Measurements from ENCODE around the gene HDAC4.

The HDAC4 gene

GRCh38 chr2:239329972-239330572 lies 70.7 kb downstream of the HDAC4 start:
- DNase-seq (ENCODE audit: low read depth in 2 of 2, low spot score in 1 of 2), result no peak

- DNase-seq (ENCODE audit: low read depth in 2 of 2, low spot score in 1 of 2), result no peak
Measured at GRCh38 chr2:239329284-239329971, 71.4 kb downstream of the HDAC4 start.

GRCh38 chr2:239328351-239329191 lies 72.2 kb downstream of the HDAC4 start:
- DNase-seq (ENCODE audit: low read depth in 2 of 2, low spot score in 1 of 2), result no peak

DNA sequence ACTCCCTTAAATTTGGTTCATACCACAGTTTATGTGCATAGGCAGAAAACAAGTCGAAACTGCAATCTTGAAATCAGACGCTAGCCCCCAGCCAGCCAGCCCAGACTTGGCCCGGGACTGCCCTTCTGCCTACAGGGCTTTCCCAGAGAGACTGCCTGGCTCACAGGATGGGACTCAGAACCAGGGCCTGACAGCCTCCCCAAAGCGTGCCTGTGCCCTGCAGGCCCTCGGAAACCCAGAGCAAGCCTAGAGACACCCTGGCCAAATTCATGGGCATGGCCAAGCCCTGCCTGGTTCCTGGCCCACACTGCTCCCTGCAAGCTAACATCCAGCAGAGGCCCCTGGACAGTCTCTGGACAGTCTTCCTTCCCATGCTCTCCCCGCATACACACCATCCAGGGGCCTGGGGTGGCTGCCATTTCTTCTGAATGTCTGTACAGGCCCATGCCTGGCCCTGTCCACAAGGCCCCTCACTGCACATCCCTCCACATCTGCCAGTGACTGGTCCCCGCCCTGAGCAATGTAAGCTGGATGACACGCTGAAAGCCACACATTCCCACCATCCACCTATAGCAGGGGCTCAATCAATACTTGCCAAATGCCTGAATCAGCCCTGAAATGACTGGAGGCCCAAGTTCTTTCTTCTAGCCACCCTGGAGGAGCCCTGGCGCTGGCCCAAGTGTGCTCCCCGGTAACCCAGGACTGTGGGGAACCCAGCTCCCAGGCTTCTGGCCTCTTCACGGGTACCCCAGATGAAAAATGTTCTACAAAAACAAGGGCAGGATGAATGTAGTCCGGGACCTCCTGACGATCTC lies 73.1 kb downstream of the HDAC4 start:
- DNase-seq (ENCODE audit: low read depth in 2 of 2, low spot score in 1 of 2), result no peak

DNA sequence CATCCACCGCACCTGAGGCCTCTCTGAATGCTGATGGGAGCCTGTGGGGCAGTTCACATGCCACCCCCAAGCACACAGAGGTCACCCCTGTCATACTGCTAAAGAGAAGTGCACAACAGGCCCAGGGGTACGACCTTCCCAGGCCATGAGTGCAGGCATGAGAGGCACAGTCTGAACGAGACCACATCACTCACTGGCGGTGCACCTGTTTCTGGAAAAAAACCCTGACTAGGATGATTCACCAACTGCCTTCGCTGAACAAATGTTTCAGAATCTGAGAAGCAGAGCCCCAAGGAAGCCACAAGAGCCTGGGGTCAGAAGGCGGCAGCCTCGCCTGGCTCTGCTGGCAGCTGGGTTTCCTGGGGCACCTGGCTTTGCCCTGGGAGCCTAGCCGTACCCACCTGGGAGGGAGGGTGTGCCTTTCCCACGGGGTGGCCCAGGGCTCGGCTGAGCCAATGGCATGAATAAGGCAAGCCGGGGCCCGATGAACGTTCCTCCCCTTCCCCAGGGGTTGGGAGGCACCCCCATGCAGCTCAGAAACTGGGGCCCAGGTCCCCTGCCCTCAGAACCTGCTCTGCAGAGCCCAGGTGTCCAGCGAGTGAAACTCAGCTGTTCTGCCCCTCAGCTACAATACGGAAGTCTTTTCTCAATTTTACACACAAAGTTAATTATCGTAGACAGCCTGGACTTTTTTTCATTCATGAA lies 73.8 kb downstream of the HDAC4 start:
- peak; percentile 33 to 49 for DNase-seq (ENCODE audit: low read depth in 2 of 2, low spot score in 1 of 2)

- no peak for DNase-seq (ENCODE audit: low read depth in 2 of 2, low spot score in 1 of 2)
Measured at GRCh38 chr2:239324456-239324855, 76.4 kb downstream of the HDAC4 start.

DNA sequence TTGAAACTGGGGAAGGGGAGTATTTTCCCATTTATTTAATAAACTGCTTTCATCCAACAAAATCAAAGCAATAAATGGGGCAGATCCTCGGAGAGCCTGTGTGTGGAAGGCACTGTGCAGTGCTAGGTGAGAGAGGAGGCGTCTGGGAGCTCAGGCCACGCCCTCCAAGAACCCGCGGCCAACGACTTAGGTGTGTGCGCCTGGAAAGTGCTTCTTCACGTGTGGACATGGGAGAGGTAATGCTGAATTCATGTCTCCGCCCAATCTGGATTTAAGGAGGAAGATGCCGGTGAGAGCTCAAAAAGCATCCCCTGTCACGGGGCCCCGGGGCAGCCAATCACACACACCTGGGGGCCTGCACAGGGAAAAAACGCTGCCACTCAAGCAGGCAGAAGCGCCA lies 77.4 kb downstream of the HDAC4 start:
- no peak for DNase-seq (ENCODE audit: low read depth in 2 of 2, low spot score in 1 of 2)

DNA sequence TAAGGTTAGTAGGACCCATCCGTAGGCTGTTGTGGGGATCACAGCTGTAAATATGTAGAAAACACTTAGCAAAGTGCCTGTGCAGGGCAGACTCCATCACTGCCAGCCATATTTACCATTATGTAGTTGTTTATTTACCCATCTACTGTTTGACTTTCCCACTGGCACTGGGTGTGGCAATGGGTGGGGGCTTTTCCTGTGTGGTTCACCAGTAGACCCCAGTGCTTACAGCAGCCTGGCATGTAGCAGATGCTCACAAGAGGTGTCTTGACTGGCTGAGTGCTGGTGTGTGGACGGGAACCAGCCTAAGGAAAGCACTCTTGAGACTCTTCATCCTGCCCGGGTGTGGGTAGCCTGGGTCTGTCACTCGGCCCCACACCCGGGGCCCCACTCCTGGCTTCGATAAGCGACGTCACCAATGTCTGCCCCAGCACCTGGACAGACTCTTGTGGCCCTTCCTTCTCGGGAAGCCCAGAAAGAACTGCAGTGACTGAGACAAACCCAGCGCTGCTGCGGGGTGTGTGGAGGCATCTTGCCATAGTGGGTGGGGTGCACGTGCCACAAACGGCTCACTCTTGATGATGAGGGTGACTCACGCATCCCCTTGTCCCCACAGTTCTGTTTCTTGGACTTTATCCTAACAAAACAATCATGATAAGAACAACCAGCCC lies 78.3 kb downstream of the HDAC4 start:
- peak in 1 of 2 donors; percentile 10 for DNase-seq (ENCODE audit: low read depth in 2 of 2, low spot score in 1 of 2)

- peak in 1 of 2 donors; percentile 38 for DNase-seq (ENCODE audit: low read depth in 2 of 2, low spot score in 1 of 2)
Measured at GRCh38 chr2:239321596-239322415, 79.0 kb downstream of the HDAC4 start.

- no peak for DNase-seq (ENCODE audit: low read depth in 2 of 2, low spot score in 1 of 2)
Measured at GRCh38 chr2:239318790-239319661, 81.8 kb downstream of the HDAC4 start.

- DNase-seq (ENCODE audit: low read depth in 2 of 2, low spot score in 1 of 2), result no peak
Measured at GRCh38 chr2:239318151-239318611, 82.6 kb downstream of the HDAC4 start.

- no peak for DNase-seq (ENCODE audit: low read depth in 2 of 2, low spot score in 1 of 2)
Measured at GRCh38 chr2:239316562-239317465, 84.0 kb downstream of the HDAC4 start.

GRCh38 chr2:239315308-239315707 lies 85.5 kb downstream of the HDAC4 start:
- DNase-seq (ENCODE audit: low read depth in 2 of 2, low spot score in 1 of 2), result no peak

GRCh38 chr2:239313776-239314175 lies 87.0 kb downstream of the HDAC4 start:
- DNase-seq (ENCODE audit: low read depth in 2 of 2, low spot score in 1 of 2), result no peak

GRCh38 chr2:239312741-239313667 lies 87.8 kb downstream of the HDAC4 start:
- no peak for DNase-seq (ENCODE audit: low read depth in 2 of 2, low spot score in 1 of 2)

- DNase-seq (ENCODE audit: low read depth in 2 of 2, low spot score in 1 of 2), result no peak
Measured at GRCh38 chr2:239312081-239312511, 88.7 kb downstream of the HDAC4 start.
